GM12875 (cell line): ENCODE results near the gene TMEM150B.

Experiments
- H3K4me3 ChIP-seq: one replicate; pipeline ENCODE4 v1.5.1; 2011; ENCODE audit warnings: low read depth, low read length, control low read depth
- CTCF ChIP-seq: IDR thresholded peaks from 2 replicates; pipeline ENCODE4 v1.5.1; 2011; ENCODE audit warnings: low read depth, mild to moderate bottlenecking, control low read depth, inconsistent platforms, low read length, moderate library complexity, borderline replicate concordance; ENCODE audit not compliant: insufficient read depth

The TMEM150B gene

GRCh38 chr19:55353803-55354697 is 28.9 kb upstream of the TMEM150B start:
- no peak overlapping the region for H3K4me3 ChIP-seq
- TF ChIP-seq CTCF = no peak

GRCh38 chr19:55353356-55353802 is 28.2 kb upstream of the TMEM150B start:
- no peak for TF ChIP-seq CTCF
- H3K4me3 ChIP-seq = no peak overlapping the region

GRCh38 chr19:55352549-55353145 is 27.5 kb upstream of the TMEM150B start:
- H3K4me3 ChIP-seq = no peak overlapping the region
- no peak for TF ChIP-seq CTCF

- H3K4me3 ChIP-seq = no peak overlapping the region
- no peak for TF ChIP-seq CTCF
Measured at GRCh38 chr19:55352040-55352439, 26.9 kb upstream of the TMEM150B start.

GRCh38 chr19:55350620-55351315 is 25.6 kb upstream of the TMEM150B start:
- TF ChIP-seq CTCF = no peak
- no peak overlapping the region for H3K4me3 ChIP-seq

GRCh38 chr19:55348317-55349034 is 23.3 kb upstream of the TMEM150B start:
- no peak for TF ChIP-seq CTCF
- H3K4me3 ChIP-seq = no peak overlapping the region
